T-helper 22 cell (primary cell): Measurements from ENCODE around the gene SPAST.
"Not testable (repeated sequence)": the region's sequence is repeated elsewhere in the genome, so short reads cannot be mapped to it uniquely, and the experiment has no call there.

Experiments
- DNase-seq: peaks from one replicate; pipeline ENCODE4 v3.0.0-alpha.2; 2020; ENCODE audit warnings: low read depth

The SPAST gene

DNA sequence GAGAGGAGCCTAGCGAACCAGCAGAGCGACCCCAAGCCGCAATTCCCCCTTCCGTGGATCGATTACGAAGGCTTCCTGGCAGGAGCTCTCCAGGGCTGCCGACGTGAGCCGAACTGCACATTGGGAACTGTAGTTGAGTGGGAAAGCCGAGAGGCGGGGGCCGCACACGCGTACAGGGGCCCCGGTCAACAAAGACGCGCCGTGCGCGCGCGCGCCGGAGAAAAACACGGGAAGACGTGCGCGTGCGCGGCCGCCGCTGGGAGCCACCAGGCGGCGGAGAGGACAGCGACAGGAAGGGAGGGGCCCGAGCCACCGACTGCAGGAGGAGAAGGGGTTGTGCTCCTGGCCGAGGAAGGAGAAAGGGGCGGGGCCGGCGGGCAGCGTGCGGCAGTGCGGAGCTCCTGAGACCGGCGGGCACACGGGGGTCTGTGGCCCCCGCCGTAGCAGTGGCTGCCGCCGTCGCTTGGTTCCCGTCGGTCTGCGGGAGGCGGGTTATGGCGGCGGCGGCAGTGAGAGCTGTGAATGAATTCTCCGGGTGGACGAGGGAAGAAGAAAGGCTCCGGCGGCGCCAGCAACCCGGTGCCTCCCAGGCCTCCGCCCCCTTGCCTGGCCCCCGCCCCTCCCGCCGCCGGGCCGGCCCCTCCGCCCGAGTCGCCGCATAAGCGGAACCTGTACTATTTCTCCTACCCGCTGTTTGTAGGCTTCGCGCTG is at the start of gene SPAST:
SPAST (plus strand) TSS at position 247 of the 711 bp plus-strand sequence; CDS start at position 523, 276 bp downstream.
- peak; percentile 95 for DNase-seq

DNA sequence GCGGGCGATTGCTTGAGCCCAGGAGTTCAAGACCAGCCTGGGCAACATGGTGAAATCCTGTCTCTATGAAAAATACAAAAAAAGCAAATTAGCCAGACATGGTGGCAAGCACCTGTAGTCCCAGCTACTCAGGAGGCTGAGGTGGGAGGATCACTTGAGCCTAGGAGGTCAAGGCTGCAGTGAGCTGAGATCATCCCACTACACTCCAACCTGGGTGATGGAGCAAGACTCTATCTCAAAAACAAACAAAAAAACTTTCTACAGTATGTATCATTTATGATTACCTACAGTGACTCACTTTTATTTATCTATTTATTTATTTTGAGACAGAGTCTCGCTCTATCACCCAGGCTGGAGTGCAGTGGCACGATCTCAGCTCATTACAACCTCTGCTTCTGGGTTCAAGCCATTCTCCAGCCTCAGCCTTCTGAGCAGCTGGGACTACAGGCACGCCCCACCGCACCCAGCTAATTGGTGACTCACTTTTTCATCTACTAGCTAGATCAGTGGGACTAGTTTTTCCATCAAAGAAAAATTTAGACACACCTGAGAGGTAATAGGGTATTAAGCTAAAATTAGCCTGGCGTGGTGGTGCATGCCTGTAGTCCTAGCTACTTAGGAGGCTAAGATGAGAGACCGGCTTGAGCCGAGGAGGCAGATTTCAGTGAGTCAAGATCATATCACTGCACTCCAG is 44.4 kb upstream of the SPAST start:
- not testable (repeated sequence) for DNase-seq

GRCh38 chr2:32034198-32034887 is 29.0 kb upstream of the SPAST start:
- DNase-seq = not testable (repeated sequence)

DNA sequence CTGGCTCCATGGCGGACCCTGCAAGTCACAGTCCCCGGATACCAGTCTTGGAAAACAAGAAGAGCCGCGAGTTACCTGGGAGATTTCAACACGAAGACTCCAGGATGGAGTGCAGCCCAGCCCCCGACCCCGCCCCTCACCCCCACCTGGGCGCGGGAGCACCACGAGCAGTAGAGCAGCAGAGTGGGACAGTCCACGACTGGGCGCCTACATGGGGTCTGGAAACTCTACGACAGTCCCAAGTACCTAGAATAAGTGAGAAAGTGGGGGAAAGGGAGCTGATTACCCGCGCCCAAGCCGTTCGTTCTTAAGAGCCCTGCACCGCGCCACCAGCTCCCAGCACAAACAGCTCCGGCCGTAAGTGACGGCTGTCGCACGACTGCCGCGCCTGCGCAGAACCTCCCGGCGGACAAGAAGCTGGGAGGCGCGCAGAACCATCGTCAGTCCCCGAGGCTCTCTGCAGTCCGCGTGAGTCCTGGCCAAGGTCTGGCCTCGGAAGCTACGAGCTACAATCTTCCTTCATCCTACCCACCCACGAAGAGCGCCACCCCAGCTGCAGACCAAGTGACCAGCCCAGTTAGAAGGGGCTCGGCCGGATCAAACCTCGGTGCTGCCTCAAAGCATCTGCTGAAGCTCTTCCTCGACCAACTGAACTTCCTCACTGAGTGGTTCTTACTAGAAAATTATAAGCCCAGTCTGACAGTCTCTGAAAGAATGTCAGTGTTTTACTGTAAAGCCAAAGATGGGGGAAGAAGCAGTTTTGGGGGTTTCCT is 23.7 kb upstream of the SPAST start, which contains the start of gene DPY30:
DPY30 (minus strand) TSS at position 359 of the 773 bp plus-strand sequence; CDS start at position 10, 349 bp downstream.
- peak; percentile 82 for DNase-seq

DNA sequence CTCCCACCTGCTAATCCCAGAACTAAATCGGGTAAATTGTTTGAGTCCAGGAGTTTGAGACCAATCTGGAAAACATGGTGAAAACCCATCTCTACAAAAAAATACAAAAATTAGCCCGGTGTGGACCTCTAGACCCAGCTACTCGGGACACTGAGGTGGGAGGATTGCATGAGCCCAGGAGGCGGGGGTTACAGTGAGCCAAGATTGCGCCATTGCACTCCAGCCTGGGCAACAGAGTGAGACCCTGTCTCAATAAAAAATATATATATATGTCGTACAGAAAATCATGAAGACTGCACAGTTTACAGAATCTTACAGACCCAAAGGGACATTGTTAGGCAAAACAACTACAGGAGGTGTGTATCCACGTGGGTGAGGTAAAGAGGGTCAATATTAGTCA is 19.8 kb upstream of the SPAST start:
- DNase-seq = no peak

- DNase-seq = no peak
These were observed 11.4 kb upstream of the SPAST start for GRCh38 chr2:32051836-32052439.

DNA sequence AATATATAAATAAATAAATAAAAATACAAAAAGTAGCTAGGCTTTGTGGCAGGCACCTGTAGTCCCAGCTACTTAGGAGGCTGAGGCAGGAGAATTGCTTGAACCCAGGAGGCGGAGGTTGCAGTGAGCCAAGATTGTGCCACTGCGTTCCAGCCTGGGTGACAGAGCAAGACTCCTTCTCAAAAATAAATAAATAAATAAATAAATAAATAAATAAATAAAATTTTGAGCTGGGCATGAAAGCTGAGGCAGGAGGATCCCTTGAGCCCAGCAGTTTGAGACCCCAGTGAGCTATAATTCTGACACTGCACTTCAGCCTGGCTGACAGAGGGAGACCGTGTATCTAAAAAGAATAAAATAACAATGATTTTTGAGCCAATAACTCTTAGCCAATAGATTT is 8.8 kb upstream of the SPAST start:
- DNase-seq = not testable (repeated sequence)

GRCh38 chr2:32058130-32058529 is 5.2 kb upstream of the SPAST start:
- no peak for DNase-seq

DNA sequence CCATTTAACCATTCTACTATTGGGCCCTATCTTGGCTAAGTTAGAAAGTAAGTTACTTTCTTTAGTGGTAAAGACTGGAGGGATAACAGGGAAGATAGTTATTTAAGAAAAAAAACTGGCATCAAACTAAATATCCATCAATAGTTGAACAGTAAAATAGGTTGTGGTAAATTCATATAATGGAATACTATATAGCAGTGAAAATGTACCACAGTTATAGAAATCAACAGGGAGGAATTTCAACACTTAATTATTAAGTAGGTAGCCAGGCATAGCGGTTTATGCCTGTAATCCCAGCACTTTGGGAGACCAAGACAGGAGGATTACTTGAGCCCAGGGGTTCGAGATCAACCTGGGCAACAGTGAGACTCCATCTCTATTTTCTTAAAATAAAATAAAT is 3.1 kb upstream of the SPAST start:
- DNase-seq = no peak

GRCh38 chr2:32061430-32061829 is 1.9 kb upstream of the SPAST start:
- no peak for DNase-seq

GRCh38 chr2:32061973-32062861 is 1.1 kb upstream of the SPAST start:
- DNase-seq = no peak

GRCh38 chr2:32064021-32064601 is 755 bp downstream of the SPAST start:
- DNase-seq = no peak

- no peak for DNase-seq
These were observed 1.4 kb downstream of the SPAST start for GRCh38 chr2:32064713-32065112.

GRCh38 chr2:32067549-32067948 is 4.2 kb downstream of the SPAST start:
- DNase-seq = no peak

DNA sequence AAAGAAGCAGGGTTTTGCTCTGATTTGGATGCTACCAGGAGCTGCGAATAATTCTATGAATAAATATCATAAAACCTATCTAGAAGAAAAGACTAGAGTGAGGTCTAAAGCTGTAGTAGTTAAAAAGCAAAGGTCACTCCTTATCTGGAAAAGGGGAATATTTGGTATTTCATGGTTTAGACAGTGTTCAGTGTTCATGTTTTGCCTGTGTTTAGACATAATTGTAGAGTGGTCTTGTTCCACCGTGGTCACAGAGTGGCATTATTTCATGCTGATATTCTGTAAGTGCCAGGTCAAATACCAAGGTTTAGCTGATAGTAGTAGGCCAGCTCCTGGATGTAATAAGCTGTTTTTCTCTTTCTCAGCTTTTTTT is 10.8 kb downstream of the SPAST start:
- DNase-seq = no peak

GRCh38 chr2:32095671-32096070 is 32.3 kb downstream of the SPAST start:
- DNase-seq = no peak

GRCh38 chr2:32108111-32108510 is 44.8 kb downstream of the SPAST start:
- DNase-seq = no peak

DNA sequence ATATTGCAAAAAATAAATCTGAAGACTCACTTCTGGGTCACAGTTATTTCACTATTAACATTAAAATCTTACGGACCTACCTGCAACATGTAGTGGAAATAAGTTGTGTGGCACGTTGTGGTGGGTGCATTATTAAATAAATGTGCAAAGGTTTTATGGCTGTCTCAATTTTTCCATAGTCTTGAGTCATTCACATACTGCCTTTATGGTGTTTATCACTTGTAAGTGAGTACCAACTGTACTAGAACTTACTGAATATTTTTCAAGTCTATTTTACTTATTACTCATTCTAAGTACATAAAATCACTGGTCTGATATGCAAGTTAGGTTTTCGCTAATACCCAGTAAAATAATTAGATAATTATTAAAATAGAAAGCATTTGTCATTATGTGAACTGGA is 54.7 kb downstream of the SPAST start:
- DNase-seq = no peak

- no peak for DNase-seq
These were observed 55.8 kb downstream of the SPAST start for GRCh38 chr2:32119161-32119560.

- no peak for DNase-seq
These were observed 61.3 kb downstream of the SPAST start for GRCh38 chr2:32124660-32125059.
